Bronchial epithelial cell (primary cell): ENCODE data around the gene XPC. TPM values are rescaled to one million over a fixed set of nuclear protein-coding genes. Genes with fewer than 3 reads are reported as not detected.

ENCODE experiments used
- DNase-seq: peaks from one replicate; pipeline ENCODE4 v3.0.0-alpha.2; 2010; ENCODE audit warnings: low read depth
- FAIRE-seq: peaks from 2 replicates; lab custom pipeline; 2011; peaks lifted over from hg19 to GRCh38; lab: Jason Lieb, UNC
- H3K27me3 ChIP-seq: 2 replicates; pipeline ENCODE4 v1.5.1; 2011; ENCODE audit warnings: low read length; ENCODE audit not compliant: control insufficient read depth, insufficient read depth
- H3K36me3 ChIP-seq: 2 replicates; pipeline ENCODE4 v1.5.1; 2011; ENCODE audit warnings: low read length; ENCODE audit not compliant: control insufficient read depth, insufficient read depth
- H3K4me3 ChIP-seq: 2 replicates; pipeline ENCODE4 v1.5.1; 2011; ENCODE audit warnings: mild to moderate bottlenecking, low read depth, low read length, control low read depth
- total RNA-seq: library from RNA; depleted of rRNA; stranded (reverse); fragments of >200 nt; gene quantifications from 2 replicates; pipeline ENCODE4 v1.2.1, GENCODE V29; 2014
- TF ChIP-seq, protein P1 (sequence below): IDR thresholded peaks from 2 replicates; pipeline ENCODE4 v1.5.1; 2011; ENCODE audit warnings: mild to moderate bottlenecking, moderate library complexity, low read length, control low read depth, inconsistent platforms; ENCODE audit not compliant: insufficient read depth, severe bottlenecking

Gene XPC
- total RNA-seq, 1 donor from 2014 or later: 25.3 TPM

GRCh38 chr3:14150491-14151230, 27.7 kb downstream of the XPC start:
- Histone ChIP-seq H3K4me3 (no peak overlapping the region), H3K27me3 (no peaks in the 10 kb centered on the region), H3K36me3 (peaks cover 29% of the 10 kb centered on the region)
- DNase-seq (no peak), FAIRE-seq (no peak)
- TF ChIP-seq, protein P1, sequence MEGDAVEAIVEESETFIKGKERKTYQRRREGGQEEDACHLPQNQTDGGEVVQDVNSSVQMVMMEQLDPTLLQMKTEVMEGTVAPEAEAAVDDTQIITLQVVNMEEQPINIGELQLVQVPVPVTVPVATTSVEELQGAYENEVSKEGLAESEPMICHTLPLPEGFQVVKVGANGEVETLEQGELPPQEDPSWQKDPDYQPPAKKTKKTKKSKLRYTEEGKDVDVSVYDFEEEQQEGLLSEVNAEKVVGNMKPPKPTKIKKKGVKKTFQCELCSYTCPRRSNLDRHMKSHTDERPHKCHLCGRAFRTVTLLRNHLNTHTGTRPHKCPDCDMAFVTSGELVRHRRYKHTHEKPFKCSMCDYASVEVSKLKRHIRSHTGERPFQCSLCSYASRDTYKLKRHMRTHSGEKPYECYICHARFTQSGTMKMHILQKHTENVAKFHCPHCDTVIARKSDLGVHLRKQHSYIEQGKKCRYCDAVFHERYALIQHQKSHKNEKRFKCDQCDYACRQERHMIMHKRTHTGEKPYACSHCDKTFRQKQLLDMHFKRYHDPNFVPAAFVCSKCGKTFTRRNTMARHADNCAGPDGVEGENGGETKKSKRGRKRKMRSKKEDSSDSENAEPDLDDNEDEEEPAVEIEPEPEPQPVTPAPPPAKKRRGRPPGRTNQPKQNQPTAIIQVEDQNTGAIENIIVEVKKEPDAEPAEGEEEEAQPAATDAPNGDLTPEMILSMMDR: no peak

GRCh38 chr3:14150078-14150477, 28.3 kb downstream of the XPC start:
- no peak overlapping the region for H3K4me3 ChIP-seq
- TF ChIP-seq, protein P1: no peak
- H3K27me3 ChIP-seq: no peaks in the 10 kb centered on the region
- H3K36me3 ChIP-seq: peaks cover 30% of the 10 kb centered on the region
- FAIRE-seq (no peak), DNase-seq (no peak)

DNA sequence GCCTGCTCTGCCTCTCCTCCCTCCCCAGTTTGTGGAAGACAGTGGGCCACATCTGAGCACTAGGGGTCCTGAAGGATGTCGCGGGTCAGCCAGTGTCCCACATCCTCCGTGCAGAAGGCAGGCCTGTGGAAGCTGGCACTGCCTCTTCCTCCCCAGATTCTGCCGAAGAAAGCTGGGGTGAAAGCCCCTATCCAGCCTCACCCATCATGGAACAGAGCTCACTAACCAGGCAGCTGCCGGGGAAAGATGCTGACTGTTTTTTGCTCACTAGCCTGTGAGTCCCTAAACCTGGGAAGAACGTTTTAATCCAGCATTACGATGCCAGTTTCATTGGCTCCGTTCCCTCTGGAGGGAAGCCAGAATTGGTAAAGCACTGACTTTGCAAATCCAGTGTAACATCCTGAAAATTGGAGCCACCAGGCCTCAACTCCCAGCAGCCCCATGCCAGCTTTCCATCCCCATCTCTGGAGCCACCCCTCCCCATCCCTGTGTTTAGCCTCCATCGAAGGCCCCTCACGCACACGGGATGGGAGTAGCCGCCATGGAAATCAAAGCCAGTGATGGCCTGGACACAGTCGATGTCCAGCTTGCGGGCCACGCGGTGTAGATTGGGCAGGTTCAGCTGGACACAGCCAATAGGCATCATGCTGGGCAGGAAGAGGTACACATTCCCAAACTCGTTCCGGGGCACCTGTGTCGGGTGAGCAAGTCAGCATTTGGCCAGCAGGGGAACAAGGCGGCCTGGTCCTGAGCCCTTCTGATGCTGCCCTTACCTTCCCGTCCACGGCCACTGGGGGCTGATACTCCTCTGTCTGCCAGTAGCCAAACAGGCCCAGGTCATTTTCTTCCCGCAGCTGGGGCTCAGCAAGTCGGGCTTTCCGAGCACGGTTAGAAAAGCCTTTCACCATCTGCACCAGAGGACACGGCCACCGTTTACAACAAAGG, 30.1 kb downstream of the XPC start:
- TF ChIP-seq, protein P1: no peak
- Histone ChIP-seq H3K27me3 (no peaks in the 10 kb centered on the region), H3K36me3 (peaks cover 26% of the 10 kb centered on the region), H3K4me3 (no peak overlapping the region)
- no peak for FAIRE-seq
- no peak for DNase-seq

GRCh38 chr3:14147617-14148016, 30.8 kb downstream of the XPC start:
- Histone ChIP-seq H3K36me3 (peaks cover 26% of the 10 kb centered on the region), H3K27me3 (no peaks in the 10 kb centered on the region), H3K4me3 (no peak overlapping the region)
- DNase-seq: no peak
- FAIRE-seq: no peak
- TF ChIP-seq, protein P1: no peak

GRCh38 chr3:14147066-14147435, 31.4 kb downstream of the XPC start:
- TF ChIP-seq, protein P1: no peak
- Histone ChIP-seq H3K36me3 (peaks cover 24% of the 10 kb centered on the region), H3K4me3 (no peak overlapping the region), H3K27me3 (no peaks in the 10 kb centered on the region)
- DNase-seq (no peak), FAIRE-seq (no peak)
